Left renal pelvis (tissue), 4 donors: ENCODE data around the gene MOXD1. TPM values are rescaled to one million over a fixed set of nuclear protein-coding genes. Genes with fewer than 3 reads are reported as not detected.

Source experiments
- DNase-seq, 4 donors: peaks; one replicate each; pipeline ENCODE4 v3.0.0-alpha.2; 2013; ENCODE audit warnings: low read depth in 4 of 4, low spot score in 3 of 4
- polyA plus RNA-seq, 4 donors: library from polyadenylated mRNA; unstranded; fragments of 120-200 nt; gene quantifications; one replicate each; pipeline ENCODE4 v1.2.1, GENCODE V29; 2013; ENCODE audit not compliant: insufficient read length in 4 of 4

MOXD1 gene
- 100 to 1,000 TPM; 193 to 481 (median 263) TPM for polyA plus RNA-seq

- no peak for DNase-seq
Measured at GRCh38 chr6:132400883-132401617, at the start of gene MOXD1. TSS of gene MOXD1 (minus strand) at chr6:132401475. CDS start at chr6:132401426, 49 bp downstream.

GRCh38 chr6:132446855-132447241 lies 45.6 kb upstream of the MOXD1 start:
- DNase-seq: no peak

GRCh38 chr6:132446141-132446854 lies 45.0 kb upstream of the MOXD1 start:
- no peak for DNase-seq

- no peak for DNase-seq
Measured at GRCh38 chr6:132445201-132445951, 44.1 kb upstream of the MOXD1 start.

- no peak for DNase-seq
Measured at GRCh38 chr6:132443206-132443605, 41.9 kb upstream of the MOXD1 start.

- no peak for DNase-seq
Measured at GRCh38 chr6:132430110-132430509, 28.8 kb upstream of the MOXD1 start.

- no peak for DNase-seq
Measured at GRCh38 chr6:132425176-132425575, 23.9 kb upstream of the MOXD1 start.

- DNase-seq: no peak
Measured at GRCh38 chr6:132423839-132424238, 22.6 kb upstream of the MOXD1 start.

- no peak for DNase-seq
Measured at GRCh38 chr6:132418235-132418965, 17.1 kb upstream of the MOXD1 start.

GRCh38 chr6:132414761-132415160 lies 13.5 kb upstream of the MOXD1 start:
- no peak for DNase-seq

GRCh38 chr6:132414322-132414721 lies 13.0 kb upstream of the MOXD1 start:
- no peak for DNase-seq

- DNase-seq: no peak
Measured at GRCh38 chr6:132413499-132413802, 12.2 kb upstream of the MOXD1 start.

- no peak for DNase-seq
Measured at GRCh38 chr6:132412656-132413498, 11.6 kb upstream of the MOXD1 start.

- DNase-seq: no peak
Measured at GRCh38 chr6:132411296-132411695, 10.0 kb upstream of the MOXD1 start.

GRCh38 chr6:132410830-132411229 lies 9.6 kb upstream of the MOXD1 start:
- no peak for DNase-seq

- DNase-seq: no peak
Measured at GRCh38 chr6:132405143-132405915, 4.1 kb upstream of the MOXD1 start.

GRCh38 chr6:132404736-132405135 lies 3.5 kb upstream of the MOXD1 start:
- DNase-seq: no peak

GRCh38 chr6:132404330-132404729 lies 3.1 kb upstream of the MOXD1 start:
- no peak for DNase-seq

GRCh38 chr6:132401618-132402285 lies 477 bp upstream of the MOXD1 start:
- no peak for DNase-seq
